GM19351 (cell line): ENCODE results near the gene C1QTNF9.
"Not testable (repeated sequence)": the region's sequence is repeated elsewhere in the genome, so short reads cannot be mapped to it uniquely, and the experiment has no call there.

Experiments used
- ATAC-seq: cut with Tn5 transposase; IDR thresholded peaks from one replicate; pipeline ENCODE4 v1.9.1; 2021; ENCODE audit warnings: mild to moderate bottlenecking, moderate library complexity; ENCODE audit not compliant: unreplicated experiment

C1QTNF9 gene

GRCh38 chr13:24359252-24359651, 49.9 kb downstream of the C1QTNF9 start:
- ATAC-seq: not testable (repeated sequence)

- ATAC-seq: no peak
Observed at GRCh38 chr13:24360106-24360505, 50.7 kb downstream of the C1QTNF9 start.

- ATAC-seq: no peak
Observed at GRCh38 chr13:24361113-24361512, 51.7 kb downstream of the C1QTNF9 start.

GRCh38 chr13:24361852-24362366, 52.5 kb downstream of the C1QTNF9 start:
- no peak for ATAC-seq

GRCh38 chr13:24362435-24362952, 53.1 kb downstream of the C1QTNF9 start:
- ATAC-seq: no peak

- ATAC-seq: no peak
Observed at GRCh38 chr13:24365191-24365590, 55.8 kb downstream of the C1QTNF9 start.

GRCh38 chr13:24366315-24366714, 56.9 kb downstream of the C1QTNF9 start:
- not testable (repeated sequence) for ATAC-seq

GRCh38 chr13:24371273-24371672, 61.9 kb downstream of the C1QTNF9 start:
- not testable (repeated sequence) for ATAC-seq
